Activated CD4-positive, CD25-positive, alpha-beta regulatory T cell treated with anti-CD3 and anti-CD28 coated beads, Interleukin-2, amount 50 U/mL, for 16 hours (primary cell): Measurements from ENCODE around the gene RFLNA.
A peak's percentile ranks its signal among the peaks of the same experiment; 100 is the strongest.
"Not testable (repeated sequence)": the region's sequence is repeated elsewhere in the genome, so short reads cannot be mapped to it uniquely, and the experiment has no call there.

Experiments
- DNase-seq: peaks from one replicate; pipeline ENCODE4 v3.0.0-alpha.2; 2020; ENCODE audit warnings: low read depth, low spot score

Gene RFLNA

DNA sequence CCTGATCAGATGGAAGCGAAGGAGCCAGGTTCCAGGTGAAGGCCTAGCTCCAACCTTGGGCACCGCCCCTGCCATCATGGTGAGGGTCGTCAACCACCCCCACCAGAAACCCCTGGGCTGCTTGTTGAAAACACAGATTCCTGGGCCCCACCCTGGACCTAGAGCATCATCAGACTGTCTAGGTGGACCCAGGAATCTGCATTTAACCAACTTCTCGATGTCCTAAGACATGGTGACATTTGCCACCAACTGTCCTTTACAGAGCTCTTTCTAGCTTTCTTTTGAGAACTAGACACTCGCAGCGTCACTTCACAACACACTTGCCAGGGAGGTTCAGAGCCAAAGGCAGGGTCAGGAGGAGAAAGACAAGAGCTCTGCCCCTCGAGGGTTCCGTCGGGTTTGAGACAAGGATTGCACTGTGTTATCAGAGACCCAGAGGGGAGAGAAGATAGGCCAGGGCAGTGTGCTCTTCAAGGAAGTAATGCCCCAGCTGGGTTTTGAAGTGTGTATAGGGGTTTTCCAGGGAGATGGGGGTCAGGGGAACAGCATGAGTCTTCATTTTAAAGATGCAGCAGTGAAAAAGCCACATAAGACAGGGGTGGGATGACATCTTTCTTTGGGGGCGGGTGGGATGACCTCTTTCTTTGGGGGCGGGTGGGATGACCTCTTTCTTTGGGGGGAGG lies 24.6 kb downstream of the RFLNA start:
- DNase-seq: no peak

- DNase-seq: peak; percentile 16
These were observed 26.2 kb downstream of the RFLNA start for GRCh38 chr12:124321040-124321481.

DNA sequence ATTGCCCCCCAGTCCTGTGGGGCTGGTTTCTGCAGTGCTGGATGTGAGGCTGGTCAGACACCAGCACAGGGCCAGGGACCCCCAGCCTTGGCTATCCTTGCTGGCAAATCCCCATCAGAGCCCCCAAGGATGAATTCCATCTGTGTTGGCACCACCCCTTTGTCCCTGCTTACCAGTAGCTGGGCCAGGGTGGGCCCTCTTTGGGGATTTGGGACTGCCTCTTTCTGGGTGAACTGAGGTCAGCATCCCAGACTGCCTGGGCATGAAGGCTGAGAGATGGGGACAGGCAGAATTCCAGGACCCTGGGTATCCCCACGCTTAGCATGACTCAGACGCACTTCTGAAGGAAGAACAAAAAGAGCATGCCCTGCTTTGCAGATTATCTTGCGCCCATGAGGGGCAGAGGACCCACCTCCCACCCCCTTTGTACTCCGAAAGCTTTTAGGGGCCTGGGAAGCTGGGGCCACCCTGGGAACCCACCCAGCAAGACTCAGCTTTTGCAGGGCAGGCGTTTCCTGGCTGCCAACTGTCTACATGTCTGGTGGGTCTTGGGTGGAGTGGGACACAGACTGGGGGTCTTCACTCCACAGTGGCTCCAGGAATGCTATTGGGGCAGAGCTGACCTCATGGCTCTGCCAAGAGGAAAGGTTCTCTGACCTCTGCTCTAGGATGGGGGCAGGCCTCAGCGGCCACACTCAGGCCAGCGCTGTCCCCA lies 26.8 kb downstream of the RFLNA start:
- no peak for DNase-seq

DNA sequence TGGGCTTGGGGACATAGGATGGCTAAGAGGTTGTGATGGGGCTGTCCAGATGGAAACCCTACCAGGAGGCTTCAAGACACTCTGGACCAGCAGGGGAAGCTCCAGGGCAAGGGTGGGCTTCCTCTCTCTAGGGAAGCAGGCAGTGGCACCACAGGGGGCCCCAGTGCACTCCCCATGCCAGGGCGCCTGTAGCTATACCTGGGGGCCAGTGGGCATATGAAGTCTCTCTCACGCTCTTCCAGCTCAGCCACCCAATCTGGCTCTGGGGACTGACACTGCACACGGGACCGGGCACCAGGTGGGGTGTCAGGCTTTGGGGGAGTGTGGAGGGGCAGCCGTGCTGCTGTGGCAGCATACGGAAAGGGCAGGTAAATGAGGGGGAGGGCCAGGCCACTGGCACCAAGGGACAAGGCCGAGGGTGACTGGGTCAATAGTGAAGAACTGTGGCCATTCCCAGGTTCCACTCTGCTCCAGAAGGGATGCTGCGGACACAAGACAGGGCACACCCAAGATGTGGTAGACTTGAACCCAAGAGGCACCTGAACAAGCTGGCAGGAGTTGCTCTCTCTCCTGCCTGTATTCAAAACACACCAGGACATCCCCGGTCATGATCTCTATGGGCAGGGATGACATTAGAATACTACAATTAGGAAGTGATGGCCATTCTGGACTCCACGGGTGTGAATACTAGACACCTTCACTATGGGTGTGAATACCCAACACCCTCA lies 27.5 kb downstream of the RFLNA start:
- DNase-seq: no peak

DNA sequence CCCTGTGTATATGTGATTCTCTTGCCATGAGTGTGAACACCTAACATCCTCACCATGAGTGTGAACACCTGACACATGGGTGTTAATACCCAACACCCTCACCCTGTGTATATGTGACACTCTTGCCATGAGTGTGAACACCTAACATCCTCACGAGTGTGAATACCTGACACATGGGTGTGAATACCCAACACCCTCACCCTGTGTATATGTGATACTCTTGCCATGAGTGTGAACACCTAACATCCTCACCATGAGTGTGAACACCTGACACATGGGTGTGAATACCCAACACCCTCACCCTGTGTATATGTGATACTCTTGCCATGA lies 28.1 kb downstream of the RFLNA start:
- DNase-seq: not testable (repeated sequence)

DNA sequence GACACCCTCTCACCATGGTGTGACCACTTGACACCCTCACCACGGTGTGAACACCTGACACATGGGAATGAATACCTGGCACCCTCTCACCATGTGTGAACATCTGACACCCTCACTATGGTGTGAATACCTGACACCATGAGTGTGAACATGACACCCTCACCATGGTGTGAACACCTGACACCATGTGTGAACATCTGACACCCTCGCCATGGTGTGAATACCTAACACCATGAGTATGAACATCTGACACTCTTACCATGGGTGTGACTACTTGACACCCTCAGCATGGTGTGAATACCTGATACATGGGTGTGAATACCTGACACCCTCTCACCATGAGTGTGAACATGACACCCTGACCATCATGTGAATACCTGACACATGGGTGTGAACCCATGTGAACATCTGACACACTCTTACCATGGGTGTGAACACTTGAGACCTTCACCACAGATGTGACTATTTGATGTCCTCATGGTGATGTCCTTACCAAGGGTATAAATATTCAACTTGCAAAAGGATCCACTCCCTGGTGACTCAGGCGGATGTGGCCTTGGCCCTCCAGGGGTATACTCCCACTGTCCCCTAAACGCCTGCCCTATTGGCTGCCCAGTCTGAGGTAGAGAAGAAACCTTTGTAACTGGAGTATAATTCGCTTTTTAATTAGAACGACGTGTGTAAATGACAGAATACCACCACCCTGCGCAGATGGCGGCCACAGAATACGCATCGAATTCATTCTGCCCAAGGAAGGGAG lies 29.1 kb downstream of the RFLNA start:
- DNase-seq: no peak

GRCh38 chr12:124324803-124325705 lies 30.2 kb downstream of the RFLNA start:
- no peak for DNase-seq

DNA sequence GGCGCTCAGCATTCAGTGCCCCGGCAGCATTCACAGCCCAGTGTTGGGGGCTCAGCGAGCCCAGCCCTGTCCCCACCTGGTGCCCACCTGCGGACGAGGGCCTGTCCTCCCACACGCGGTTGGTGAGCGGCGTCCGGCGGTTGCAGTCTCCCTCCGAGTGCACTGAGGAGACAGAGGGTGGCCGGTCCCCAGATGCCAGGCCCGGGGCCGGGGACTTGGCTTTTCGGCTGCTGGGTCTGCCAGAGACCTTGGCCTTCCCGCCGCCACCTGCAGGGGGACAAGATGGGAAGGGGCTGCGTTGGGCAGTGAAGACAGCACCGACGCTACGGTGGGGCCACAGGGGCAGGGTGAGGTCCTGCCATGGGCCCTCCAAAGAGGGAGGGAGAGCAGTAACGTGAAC lies 31.2 kb downstream of the RFLNA start:
- DNase-seq: no peak

GRCh38 chr12:124326871-124327270 lies 32.0 kb downstream of the RFLNA start:
- no peak for DNase-seq

DNA sequence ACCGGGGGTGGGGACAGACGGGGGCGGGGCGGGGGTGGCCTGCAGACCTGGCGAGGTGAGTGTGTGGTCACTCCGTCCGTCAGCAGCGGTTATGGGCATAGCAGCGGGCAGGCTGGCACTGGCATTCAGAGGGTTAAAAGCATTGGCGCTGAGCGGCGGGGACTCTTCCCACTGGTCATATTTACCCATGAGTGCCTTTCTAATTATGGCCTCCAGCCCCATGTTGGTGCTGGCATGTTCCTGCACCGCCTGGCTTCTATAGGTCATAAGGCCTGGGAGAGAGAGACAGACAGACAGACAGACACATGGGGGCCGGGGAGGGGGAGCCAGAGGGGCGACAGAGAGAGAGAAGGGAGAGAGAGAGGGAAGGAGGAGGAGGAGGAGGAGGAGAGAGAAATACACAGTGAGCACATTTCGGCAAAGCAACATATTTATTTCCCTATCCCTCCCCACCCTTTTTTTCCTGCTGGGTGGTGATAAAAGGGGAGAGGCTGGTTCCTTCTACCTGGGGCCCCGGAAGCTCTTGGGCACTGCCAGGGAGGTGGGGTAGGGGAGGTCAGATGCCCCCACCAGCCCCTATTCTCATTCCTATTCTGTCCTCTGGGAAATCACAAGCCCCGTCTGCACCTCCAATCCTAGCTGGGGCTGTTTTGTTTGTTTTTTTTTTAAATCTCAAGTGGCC lies 32.6 kb downstream of the RFLNA start:
- DNase-seq: no peak

DNA sequence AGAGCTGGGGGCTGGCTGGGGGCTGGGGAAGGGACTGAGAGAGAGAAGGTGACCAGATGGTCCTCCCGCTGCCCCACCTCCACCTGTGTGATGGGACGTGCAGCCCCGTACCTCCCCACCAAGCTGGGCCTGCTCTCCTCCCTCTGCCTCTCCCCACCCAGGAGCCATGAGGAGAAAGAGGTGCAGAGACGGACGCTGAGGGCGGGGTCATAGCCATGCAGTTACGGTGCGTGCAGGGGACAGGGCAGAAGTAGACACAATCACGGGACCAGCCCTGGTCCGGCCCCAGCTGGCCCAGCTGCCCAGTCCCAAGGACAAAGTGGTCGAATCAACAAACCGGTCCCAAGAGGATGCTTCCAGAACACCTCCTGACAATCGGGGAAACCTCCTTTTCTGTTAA lies 33.2 kb downstream of the RFLNA start:
- DNase-seq: no peak

- no peak for DNase-seq
These were observed 33.7 kb downstream of the RFLNA start for GRCh38 chr12:124328636-124329035.

DNA sequence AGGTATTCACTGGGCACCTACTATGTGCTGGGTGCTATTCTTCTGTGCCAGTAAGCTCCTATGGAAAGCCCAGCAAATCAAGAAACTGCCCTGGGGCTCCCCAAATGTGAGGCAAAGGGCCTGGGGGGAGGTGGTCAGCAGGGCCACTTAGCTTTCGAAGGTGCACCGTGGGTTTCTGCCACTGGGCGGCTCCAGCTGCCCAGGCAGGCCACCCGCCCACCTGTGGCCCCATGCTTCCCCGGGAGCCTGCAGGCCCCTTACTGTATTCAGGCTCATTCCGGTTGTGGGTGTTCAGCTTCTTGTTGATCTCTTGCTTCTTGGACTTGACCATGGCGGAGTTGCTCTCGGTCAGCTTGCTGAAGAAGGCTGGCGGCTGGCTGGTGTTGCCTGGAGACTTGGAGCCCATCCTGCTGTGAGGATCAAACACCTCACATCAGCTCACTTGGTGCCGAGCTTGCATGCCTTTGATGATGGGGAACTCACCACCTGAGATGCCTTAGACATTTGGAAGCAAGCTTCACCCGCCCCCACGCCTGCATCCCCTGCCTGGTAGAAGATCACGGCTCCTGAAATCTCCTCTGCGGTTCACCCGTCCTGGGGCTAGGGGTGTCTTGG lies 37.3 kb downstream of the RFLNA start:
- no peak for DNase-seq

- DNase-seq: no peak
These were observed 38.0 kb downstream of the RFLNA start for GRCh38 chr12:124332900-124333299.

DNA sequence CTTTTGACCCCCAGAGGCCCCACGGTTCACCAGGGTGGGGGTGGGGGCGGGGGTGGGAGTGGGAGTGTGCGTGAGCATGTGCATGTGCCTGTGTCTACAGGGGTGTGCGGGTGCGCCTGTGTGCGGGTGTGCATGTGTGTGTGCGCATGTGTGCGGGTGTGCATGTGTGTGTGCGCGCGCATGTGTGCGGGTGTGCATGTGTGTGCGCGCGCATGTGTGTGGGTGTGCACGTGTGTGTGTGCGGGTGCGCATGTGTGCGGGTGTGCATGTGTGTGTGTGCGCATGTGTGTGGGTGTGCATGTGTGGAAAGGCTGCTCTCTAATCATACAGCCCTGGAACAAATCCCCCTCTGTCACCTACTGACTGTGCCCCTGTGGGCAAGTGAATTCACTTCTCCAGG lies 38.8 kb downstream of the RFLNA start:
- no peak for DNase-seq

DNA sequence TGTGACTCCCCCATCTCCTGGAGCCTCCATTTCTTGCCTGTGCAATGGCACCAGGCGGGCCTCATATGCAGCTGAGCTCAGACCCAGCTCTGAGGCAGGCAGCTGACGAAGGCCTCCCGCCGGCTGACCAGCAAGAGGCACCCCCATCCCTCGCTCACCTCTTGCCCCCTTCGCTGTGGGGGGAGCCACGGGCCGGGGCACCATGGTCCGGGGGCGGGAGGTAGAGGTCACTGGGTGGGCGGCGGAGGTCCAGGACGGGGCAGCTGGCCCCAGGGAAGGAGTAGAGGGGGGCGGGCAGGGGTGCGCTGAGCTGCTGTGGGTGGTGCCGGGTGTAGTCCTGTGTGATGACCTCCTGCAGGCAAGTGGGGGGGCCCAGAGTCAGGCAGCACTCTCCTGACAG lies 39.4 kb downstream of the RFLNA start:
- no peak for DNase-seq

DNA sequence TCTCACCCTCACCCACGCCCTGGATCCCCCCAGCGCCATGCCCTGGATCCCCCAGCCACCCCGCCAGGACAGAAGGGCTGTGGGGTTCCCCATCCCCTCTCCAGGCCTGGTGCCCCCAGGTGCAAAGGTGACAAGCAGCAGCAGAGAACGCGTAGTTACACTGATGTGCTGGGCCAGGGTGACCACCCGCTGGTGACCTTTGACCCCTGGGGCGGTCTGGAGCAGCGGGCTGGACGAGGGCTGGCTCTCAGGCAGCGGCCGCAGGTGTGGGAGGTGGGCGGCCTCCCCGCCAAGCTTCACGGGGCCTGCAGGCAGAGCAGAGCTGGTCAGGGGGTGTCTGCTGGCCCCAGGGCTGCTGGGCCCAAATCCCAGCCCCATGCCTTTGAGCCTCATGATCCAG lies 40.1 kb downstream of the RFLNA start:
- no peak for DNase-seq

DNA sequence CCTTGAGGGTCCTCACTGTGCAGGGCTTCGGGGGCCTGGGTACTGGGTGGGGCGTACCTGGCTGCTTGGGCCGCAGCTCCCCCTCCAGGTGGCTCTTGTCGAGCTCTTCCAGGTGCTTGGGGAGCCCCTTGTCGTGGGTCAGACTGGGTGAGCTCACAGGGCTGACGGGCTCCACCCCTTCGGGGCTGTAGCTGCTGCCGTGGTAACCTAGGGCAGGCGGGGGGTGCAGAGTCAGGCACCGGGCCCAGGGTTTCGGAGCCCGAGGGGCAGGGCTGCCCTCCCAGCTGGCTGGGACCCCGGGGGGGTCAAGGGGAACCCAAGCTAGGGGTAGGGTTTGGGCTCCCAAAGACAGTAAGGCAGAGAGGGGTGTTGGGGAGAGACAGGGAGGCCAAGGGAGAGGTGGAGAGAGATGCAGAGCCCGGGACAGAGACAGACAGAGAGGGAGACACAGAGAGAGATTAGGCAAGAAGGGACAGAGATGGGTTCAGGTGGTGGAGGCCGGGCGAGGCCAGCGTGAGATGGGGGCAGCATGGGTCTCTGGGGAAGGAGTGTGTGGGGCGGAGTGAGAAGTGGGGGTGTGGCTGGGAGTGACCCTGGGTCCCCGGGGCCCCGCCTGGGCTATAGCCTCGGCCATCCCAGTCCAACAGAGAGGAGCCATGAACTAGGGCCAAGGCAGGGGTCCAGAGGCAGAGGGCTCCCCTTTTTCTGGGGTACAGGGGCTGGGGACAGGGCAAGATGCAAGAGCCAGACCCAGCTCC lies 40.7 kb downstream of the RFLNA start:
- DNase-seq: no peak

GRCh38 chr12:124336184-124336437 lies 41.2 kb downstream of the RFLNA start:
- DNase-seq: no peak
